Activated CD4-positive, alpha-beta T cell treated with anti-CD3 and anti-CD28 coated beads, Interleukin-2, Interleukin-4, amounts not matched to agents 100 ng/mL and 50 ng/mL, durations not matched to agents 16 hours and 8 hours (primary cell): ENCODE measurements around the gene RRM1.
"Not testable (repeated sequence)": the region's sequence is repeated elsewhere in the genome, so short reads cannot be mapped to it uniquely, and the experiment has no call there.

Experiments
- DNase-seq: peaks from one replicate; pipeline ENCODE4 v3.0.0-alpha.2; 2020; ENCODE audit warnings: low spot score

The RRM1 gene

DNA sequence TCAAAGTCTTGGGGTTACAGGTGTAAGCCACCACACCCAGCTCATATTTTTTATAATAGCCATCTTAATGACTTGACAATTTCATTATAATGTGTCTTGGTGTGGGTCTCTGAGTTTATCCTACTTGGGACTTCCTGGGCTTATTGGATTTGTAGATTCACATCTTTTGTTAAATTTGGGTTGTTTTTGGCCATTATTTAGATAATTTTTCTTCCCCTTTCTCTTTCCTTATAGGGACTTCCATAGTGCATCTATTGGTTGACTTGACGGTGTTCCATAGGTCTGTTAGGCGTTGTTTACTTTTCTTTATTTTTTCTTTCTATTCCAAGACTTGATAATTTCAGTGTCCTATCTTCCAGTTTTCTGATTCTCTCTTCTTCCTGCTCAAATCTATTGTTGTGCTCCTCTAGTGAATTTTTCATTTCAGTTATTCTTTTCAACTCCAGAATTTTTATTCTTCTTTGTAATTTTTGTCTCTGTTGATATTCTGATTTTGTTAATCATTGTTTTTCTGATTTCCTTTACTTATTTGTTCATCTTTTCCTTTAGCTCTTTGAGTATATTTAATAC is 45.6 kb downstream of the RRM1 start:
- DNase-seq = no peak

DNA sequence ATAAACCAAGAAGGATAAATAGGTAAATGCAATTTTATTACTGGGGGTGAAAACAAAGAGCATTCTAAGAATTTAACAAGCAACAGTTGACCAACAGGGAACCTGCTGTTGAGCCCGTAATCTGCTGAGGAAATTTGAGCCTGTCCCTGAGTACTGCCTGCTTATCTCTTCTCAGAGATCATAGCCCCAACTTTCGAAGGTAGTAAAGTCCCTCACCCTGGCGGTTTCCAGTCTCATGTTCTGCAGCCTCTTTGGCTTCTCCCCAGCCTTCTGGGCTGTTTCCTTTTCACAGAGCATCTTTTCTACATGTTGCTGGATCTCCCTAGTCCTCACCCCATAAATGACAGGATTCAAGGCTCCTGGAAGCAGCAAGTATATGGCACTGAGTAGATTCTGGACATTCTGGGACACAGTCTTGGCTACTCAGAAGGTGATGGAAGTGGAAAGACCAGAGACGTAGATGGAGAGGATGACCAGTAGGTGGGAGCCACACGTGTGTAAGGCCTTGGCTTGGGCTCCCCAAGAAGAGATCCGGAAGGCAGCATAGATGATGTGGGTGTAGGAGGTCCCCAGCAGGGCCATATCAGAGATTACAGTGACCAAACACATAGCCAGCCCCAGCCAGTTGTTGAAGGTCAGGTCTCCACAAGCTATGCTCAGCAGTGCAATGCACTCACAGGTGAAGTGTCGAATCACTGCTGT is 51.6 kb downstream of the RRM1 start:
- no peak for DNase-seq

GRCh38 chr11:4146772-4147098 is 52.1 kb downstream of the RRM1 start:
- no peak for DNase-seq

DNA sequence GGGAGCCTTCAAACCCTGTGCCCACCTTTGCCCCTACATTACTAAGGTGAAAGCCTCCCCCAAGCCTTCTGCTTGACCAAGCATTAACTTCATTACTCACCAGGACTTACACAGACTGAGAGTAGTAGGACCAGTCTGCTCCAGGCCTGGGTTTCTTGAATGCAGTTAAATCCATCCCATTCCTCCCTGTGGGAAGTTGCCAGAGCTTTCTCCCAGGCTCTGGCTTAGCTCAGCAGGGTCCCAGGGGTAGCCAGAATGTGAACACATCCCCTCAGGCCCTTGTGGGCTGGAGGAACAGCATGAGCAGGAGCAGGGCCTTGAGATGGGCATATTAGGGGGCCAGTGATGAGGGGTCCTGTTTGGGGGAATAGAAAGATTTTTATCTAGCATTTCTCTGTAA is 59.9 kb downstream of the RRM1 start:
- DNase-seq = no peak

GRCh38 chr11:4156571-4156970 is 62.0 kb downstream of the RRM1 start:
- no peak for DNase-seq

GRCh38 chr11:4158818-4159217 is 64.2 kb downstream of the RRM1 start:
- not testable (repeated sequence) for DNase-seq

DNA sequence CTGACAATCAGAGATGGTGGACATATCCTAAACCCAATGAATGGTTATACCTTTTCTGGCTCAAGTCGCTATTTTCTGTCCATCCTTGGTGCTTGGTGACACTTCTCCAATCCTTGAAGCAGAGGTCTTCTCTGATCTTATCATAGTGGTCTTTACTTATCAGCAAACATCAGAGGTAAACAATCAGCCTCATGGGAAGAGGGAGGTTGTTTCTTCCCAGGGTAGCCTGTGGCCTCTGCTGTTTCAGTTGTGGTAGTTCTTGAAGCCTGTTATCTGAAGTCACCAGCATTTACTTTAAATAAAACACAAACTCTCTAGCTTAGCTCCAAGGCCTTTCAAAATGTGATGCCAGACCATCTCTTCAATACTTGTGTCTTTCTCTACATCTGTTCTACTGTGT is 66.7 kb downstream of the RRM1 start:
- no peak for DNase-seq

DNA sequence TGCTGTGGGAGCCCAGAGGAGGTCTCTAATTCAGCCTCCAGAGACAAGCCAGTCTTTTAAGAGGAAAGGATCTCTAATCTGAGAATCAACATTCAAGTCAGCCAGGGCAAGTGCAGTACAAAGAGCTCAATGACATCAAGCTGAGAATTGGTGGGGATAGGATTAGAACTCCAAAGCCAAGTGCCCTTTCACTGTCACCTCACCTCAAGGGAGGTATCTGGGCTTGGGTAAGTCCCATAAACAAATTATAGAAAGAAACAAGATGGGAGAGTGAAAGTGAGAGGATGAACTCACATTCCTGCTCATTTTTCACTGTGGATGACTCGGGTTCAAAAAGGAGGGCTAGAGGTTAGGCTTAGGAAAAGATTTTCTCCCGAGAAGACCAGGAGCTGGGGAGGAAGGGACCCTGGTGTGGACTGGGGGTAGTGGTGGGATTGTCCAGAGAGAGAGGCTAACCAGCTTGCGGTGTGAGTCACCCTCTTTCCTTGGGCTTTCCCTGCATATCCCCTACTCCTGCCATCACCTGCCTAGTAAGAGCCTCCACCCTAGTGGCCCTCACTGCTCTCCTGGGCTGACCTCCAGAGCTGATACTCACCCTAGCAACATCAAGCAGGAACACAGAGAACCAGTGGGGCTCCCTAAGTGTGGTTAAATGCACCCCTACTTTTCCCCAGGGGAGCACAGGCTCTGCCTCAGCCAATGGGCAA is 70.4 kb downstream of the RRM1 start:
- DNase-seq = no peak

- no peak for DNase-seq
Measured at GRCh38 chr11:4167292-4167691, 72.7 kb downstream of the RRM1 start.

DNA sequence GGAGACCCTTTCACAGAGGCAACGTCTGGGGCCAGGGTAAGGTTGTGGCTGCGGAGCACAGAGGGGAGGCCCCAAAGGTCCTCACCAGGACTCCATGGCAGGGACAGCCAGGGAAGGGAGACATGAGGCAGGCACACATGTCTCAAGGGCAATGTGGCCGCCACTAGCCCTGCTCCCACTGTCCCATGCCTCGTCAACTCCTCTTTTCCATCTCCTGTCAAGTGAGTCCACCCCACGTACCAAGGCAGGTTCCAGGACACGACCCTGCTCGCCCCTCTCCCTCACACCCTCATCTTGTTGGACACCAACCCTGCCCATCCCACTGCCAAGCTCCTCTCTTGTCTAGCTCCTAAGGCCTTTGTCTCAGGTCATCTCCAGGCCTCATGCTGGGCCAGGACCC is 73.2 kb downstream of the RRM1 start:
- DNase-seq = no peak

- not testable (repeated sequence) for DNase-seq
Measured at GRCh38 chr11:4175620-4176350, 81.2 kb downstream of the RRM1 start.

GRCh38 chr11:4178813-4179662 is 84.4 kb downstream of the RRM1 start:
- no peak for DNase-seq

- DNase-seq = no peak
Measured at GRCh38 chr11:4180441-4181183, 86.0 kb downstream of the RRM1 start.

DNA sequence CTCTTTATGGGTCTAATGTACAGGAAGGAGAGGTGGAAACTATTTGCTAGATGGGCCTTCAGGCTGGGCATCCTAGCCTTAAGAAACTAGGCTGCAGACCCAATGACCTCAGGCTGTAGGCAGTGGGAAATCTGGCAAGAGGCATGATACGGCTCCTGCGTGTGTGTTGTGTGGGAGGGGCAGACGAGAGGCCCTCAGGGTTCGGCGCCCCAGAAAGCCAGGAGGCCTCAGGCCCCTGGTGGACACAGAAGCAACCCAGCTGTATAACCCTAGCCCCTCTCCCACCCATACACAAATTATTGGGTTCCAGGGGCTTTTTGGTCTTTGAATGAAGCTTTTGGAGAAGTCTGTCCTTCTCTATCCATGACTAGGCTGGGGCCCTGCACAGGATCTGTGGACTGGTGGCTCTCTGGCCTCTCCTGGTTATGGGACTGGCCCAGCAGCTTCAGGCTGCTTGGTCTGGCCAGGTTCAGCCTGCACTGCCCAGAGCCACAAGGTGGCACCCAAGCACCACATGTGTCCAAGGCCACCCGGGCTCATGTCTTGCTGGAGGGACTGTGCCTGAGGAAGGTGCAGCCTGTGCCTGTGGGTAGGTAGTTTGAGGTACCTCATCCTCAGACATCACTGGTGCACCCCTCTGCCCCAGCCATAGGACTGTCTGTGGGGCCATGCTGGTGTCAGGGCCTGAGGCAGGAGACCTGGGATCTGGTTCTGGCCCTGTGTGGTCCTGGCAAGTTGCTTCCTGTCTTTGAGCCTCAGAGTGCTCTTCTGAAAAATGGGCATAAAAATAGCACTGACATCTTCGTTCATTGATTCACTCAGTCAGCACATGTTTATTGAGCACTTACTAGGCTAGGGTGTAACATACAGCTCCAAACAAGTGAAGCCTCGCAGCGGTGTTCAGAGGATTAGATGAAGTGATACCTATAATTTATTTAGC is 87.5 kb downstream of the RRM1 start:
- peak; percentile 59 for DNase-seq

DNA sequence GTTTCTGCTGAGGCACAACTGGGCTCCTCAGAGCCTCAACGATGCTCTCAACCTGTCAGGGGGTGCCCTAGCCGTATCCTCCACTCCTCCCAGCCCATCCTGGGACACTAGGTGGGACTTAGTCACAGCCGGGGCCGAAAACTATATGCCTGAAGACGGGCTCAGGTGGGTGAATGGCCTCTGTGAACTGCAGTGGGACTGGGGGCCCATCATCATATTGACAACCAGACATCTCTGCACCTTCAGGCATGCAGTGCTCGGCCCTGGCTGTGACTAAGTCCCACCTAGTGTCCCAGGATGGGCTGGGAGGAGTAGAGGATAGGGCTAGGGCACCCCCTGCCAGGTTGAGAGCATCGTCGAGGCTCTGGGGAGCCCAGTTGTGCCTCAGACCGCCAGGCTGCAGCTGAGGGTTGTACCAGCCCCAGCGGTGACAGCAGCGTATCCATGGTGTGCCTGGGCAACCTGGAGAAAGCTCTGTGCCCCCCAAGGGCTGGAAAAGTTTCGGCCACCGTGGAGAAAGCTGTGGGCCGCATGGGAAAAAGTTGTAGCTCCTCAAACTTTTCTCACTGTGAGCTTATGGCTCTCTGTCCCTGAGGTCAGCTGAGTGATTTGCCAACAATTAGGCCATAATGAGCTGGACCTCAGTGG is 88.9 kb downstream of the RRM1 start:
- no peak for DNase-seq

- DNase-seq = no peak
Measured at GRCh38 chr11:4184163-4184916, 89.7 kb downstream of the RRM1 start.

GRCh38 chr11:4185561-4185960 is 91.0 kb downstream of the RRM1 start:
- peak; percentile 16 for DNase-seq

- no peak for DNase-seq
Measured at GRCh38 chr11:4186464-4187054, 92.0 kb downstream of the RRM1 start.
